GM12878 (cell line): ENCODE results near the gene STAT5B. TPM values are rescaled to one million over a fixed set of nuclear protein-coding genes. Genes with fewer than 3 reads are reported as not detected.

Experiments used
- ATF3 ChIP-seq: IDR thresholded peaks from 2 replicates; pipeline ENCODE4 v1.6.1; 2011; ENCODE audit warnings: low read depth, mild to moderate bottlenecking, low read length, moderate library complexity, borderline replicate concordance; ENCODE audit errors: extremely low read depth
- CREB1 ChIP-seq: IDR thresholded peaks from 2 replicates; pipeline ENCODE4 v1.6.1; 2012; ENCODE audit warnings: low read depth, mild to moderate bottlenecking, inconsistent platforms
- HDAC6 ChIP-seq: fragments of 200-600 bp; sonication (generic); IDR thresholded peaks from one replicate; pipeline ENCODE4 v1.8.0; 2017; ENCODE audit warnings: antibody characterized with exemption; ENCODE audit not compliant: unreplicated experiment
- IKZF1 ChIP-seq: fragments of 450-650 bp; conservative IDR thresholded peaks from 2 replicates; pipeline ENCODE4 v1.6.1; 2017; ENCODE audit warnings: antibody characterized with exemption, mild to moderate bottlenecking
- RB1 ChIP-seq: fragments of 450-650 bp; formaldehyde crosslinking; IDR thresholded peaks from 2 replicates; pipeline ENCODE4 v1.6.1; 2017; ENCODE audit warnings: mild to moderate bottlenecking, borderline replicate concordance
- SMARCA5 ChIP-seq: fragments of 450-650 bp; IDR thresholded peaks from 2 replicates; pipeline ENCODE4 v1.6.1; 2017; ENCODE audit warnings: mild to moderate bottlenecking
- ZBED1 ChIP-seq: IDR thresholded peaks from 2 replicates; pipeline ENCODE4 v1.6.1; 2016; ENCODE audit warnings: borderline replicate concordance
- polyA plus RNA-seq, 11 experiments: library from polyadenylated mRNA; depleted of rRNA in 4 of 11; unstranded in 6 of 11; stranded (reverse) in 5 of 11; fragments of >200 nt; fragmentation: Nextera tagmentation in 4 of 11; fragmentation: Illumina TruSeq in 1 of 11; extraction: Ambion mirVana in 4 of 11; extraction: Trizol in 1 of 11; gene quantifications; 1 replicate in 1 of 11; 2 replicates in 10 of 11; pipeline versions ENCODE4 v1.2.1 to v1.2.3, GENCODE V29; 2011 to 2016; ENCODE audit warnings: inconsistent platforms in 2 of 11, missing spikeins in 2 of 11, low read depth in 1 of 11
- total RNA-seq, 4 experiments: library from RNA; depleted of rRNA in 3 of 4; stranded (reverse); fragments of >200 nt in 3 of 4; fragmentation: Illumina TruSeq in 1 of 4; extraction: Trizol in 1 of 4; gene quantifications; 2 replicates each; pipeline versions ENCODE4 v1.2.1 to v1.2.3, GENCODE V29; 2013 to 2021
- TF ChIP-seq, protein P1 (sequence below): fragments of 450-650 bp; IDR thresholded peaks from 2 replicates; pipeline ENCODE4 v1.6.1; 2016; ENCODE audit warnings: mild to moderate bottlenecking, moderate library complexity, borderline replicate concordance
- TF ChIP-seq, protein P2 (sequence below): fragments of 450-650 bp; formaldehyde crosslinking; IDR thresholded peaks from 2 replicates; pipeline ENCODE4 v1.4.0; 2020; ENCODE audit warnings: mild to moderate bottlenecking, moderate library complexity
- TF ChIP-seq, protein P3 (sequence below): IDR thresholded peaks from 2 replicates; pipeline ENCODE4 v1.6.1; 2011; ENCODE audit warnings: borderline replicate concordance, low read depth, mild to moderate bottlenecking, moderate library complexity, low read length; ENCODE audit not compliant: insufficient read depth, poor library complexity, severe bottlenecking
- TF ChIP-seq, protein P4 (sequence below): fragments of 450-650 bp; IDR thresholded peaks from 2 replicates; pipeline ENCODE4 v1.6.1; 2018; ENCODE audit warnings: borderline replicate concordance, mild to moderate bottlenecking; ENCODE audit not compliant: partially characterized antibody

The STAT5B gene
- total and polyA plus RNA-seq, 10 of the 15 experiments (the other 5 are each of a cell fraction or from before 2014, with no cell fraction given) = 11.0 to 69.6 (median 46.7) TPM

GRCh38 chr17:42287305-42287976 is 11.2 kb upstream of the STAT5B start (continued):
- TF ChIP-seq HDAC6 = no peak
- TF ChIP-seq, protein P1, sequence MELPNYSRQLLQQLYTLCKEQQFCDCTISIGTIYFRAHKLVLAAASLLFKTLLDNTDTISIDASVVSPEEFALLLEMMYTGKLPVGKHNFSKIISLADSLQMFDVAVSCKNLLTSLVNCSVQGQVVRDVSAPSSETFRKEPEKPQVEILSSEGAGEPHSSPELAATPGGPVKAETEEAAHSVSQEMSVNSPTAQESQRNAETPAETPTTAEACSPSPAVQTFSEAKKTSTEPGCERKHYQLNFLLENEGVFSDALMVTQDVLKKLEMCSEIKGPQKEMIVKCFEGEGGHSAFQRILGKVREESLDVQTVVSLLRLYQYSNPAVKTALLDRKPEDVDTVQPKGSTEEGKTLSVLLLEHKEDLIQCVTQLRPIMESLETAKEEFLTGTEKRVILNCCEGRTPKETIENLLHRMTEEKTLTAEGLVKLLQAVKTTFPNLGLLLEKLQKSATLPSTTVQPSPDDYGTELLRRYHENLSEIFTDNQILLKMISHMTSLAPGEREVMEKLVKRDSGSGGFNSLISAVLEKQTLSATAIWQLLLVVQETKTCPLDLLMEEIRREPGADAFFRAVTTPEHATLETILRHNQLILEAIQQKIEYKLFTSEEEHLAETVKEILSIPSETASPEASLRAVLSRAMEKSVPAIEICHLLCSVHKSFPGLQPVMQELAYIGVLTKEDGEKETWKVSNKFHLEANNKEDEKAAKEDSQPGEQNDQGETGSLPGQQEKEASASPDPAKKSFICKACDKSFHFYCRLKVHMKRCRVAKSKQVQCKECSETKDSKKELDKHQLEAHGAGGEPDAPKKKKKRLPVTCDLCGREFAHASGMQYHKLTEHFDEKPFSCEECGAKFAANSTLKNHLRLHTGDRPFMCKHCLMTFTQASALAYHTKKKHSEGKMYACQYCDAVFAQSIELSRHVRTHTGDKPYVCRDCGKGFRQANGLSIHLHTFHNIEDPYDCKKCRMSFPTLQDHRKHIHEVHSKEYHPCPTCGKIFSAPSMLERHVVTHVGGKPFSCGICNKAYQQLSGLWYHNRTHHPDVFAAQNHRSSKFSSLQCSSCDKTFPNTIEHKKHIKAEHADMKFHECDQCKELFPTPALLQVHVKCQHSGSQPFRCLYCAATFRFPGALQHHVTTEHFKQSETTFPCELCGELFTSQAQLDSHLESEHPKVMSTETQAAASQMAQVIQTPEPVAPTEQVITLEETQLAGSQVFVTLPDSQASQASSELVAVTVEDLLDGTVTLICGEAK = no peak
- no peak for TF ChIP-seq IKZF1
- 0 out of 2 replicates have a peak, but pooled peaks have one; percentile 47 for TF ChIP-seq RB1
- TF ChIP-seq, protein P2, sequence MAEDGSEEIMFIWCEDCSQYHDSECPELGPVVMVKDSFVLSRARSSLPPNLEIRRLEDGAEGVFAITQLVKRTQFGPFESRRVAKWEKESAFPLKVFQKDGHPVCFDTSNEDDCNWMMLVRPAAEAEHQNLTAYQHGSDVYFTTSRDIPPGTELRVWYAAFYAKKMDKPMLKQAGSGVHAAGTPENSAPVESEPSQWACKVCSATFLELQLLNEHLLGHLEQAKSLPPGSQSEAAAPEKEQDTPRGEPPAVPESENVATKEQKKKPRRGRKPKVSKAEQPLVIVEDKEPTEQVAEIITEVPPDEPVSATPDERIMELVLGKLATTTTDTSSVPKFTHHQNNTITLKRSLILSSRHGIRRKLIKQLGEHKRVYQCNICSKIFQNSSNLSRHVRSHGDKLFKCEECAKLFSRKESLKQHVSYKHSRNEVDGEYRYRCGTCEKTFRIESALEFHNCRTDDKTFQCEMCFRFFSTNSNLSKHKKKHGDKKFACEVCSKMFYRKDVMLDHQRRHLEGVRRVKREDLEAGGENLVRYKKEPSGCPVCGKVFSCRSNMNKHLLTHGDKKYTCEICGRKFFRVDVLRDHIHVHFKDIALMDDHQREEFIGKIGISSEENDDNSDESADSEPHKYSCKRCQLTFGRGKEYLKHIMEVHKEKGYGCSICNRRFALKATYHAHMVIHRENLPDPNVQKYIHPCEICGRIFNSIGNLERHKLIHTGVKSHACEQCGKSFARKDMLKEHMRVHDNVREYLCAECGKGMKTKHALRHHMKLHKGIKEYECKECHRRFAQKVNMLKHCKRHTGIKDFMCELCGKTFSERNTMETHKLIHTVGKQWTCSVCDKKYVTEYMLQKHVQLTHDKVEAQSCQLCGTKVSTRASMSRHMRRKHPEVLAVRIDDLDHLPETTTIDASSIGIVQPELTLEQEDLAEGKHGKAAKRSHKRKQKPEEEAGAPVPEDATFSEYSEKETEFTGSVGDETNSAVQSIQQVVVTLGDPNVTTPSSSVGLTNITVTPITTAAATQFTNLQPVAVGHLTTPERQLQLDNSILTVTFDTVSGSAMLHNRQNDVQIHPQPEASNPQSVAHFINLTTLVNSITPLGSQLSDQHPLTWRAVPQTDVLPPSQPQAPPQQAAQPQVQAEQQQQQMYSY (CRISPR knock-in tag) = no peak
- no peak for TF ChIP-seq CREB1
- TF ChIP-seq, protein P3, sequence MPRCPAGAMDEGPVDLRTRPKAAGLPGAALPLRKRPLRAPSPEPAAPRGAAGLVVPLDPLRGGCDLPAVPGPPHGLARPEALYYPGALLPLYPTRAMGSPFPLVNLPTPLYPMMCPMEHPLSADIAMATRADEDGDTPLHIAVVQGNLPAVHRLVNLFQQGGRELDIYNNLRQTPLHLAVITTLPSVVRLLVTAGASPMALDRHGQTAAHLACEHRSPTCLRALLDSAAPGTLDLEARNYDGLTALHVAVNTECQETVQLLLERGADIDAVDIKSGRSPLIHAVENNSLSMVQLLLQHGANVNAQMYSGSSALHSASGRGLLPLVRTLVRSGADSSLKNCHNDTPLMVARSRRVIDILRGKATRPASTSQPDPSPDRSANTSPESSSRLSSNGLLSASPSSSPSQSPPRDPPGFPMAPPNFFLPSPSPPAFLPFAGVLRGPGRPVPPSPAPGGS = no peak
- TF ChIP-seq SMARCA5 = no peak
- TF ChIP-seq, protein P4, sequence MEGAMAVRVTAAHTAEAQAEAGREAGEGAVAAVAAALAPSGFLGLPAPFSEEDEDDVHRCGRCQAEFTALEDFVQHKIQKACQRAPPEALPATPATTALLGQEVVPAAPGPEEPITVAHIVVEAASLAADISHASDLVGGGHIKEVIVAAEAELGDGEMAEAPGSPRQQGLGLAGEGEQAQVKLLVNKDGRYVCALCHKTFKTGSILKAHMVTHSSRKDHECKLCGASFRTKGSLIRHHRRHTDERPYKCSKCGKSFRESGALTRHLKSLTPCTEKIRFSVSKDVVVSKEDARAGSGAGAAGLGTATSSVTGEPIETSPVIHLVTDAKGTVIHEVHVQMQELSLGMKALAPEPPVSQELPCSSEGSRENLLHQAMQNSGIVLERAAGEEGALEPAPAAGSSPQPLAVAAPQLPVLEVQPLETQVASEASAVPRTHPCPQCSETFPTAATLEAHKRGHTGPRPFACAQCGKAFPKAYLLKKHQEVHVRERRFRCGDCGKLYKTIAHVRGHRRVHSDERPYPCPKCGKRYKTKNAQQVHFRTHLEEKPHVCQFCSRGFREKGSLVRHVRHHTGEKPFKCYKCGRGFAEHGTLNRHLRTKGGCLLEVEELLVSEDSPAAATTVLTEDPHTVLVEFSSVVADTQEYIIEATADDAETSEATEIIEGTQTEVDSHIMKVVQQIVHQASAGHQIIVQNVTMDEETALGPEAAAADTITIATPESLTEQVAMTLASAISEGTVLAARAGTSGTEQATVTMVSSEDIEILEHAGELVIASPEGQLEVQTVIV = no peak
- no peak for TF ChIP-seq ATF3
- TF ChIP-seq ZBED1 = no peak
